TTC549 (cell line): ENCODE measurements around the gene DOCK1.
"Not testable (repeated sequence)": the region's sequence is repeated elsewhere in the genome, so short reads cannot be mapped to it uniquely, and the experiment has no call there.

ENCODE experiments used
- FAIRE-seq: peaks from 2 replicates; lab custom pipeline; 2012; peaks lifted over from hg19 to GRCh38; lab: Jason Lieb, UNC

The DOCK1 gene

DNA sequence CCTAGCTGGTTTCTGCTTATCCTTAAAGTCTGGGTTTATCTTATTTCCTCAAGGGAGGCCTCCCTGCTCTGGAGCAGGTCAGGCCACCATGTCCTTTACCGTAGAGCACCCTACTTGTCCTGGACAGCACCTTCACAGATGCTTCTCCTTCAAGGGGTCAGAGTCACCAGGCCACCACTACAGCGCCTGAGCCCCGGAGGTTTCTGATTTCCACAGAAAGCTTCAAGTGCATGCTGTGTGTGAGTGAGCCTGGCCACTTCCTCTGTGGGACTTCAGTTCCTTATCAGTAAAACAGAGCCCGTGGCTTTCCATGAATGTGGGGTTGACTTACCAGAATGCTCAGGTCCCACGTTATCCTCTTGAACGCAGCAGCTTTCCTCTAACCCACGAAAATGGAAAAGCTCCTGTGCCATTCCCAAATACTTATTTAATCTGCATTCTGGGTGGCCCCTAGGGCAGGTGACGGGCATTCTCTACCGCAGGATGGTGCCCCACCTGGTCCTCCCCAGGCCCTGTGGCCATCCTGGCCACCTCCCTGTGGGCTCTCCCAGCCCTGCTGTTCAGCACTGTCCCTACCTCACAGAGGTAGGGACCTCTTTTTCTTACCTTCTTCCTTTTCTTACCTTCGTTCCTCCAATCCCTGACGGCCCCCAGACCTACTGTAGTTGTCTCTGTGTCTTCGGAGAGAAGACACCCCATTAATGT lies 1.4 kb upstream of the DOCK1 start:
- no peak for FAIRE-seq

DNA sequence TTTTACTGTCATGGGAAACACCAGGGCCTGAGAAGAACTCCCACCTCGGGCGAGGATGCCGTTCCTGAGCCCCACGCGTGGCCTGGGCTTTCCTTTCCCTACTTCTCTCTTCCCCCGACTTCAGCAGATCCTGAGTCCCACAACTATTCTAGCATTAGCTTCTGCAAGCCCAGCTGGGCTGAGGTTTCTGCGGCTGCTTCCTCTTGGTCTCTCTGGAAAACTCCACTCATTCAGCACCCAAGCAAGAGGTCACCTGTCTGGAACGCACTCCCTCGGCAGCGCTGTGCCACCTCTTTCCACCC lies 761 bp upstream of the DOCK1 start:
- FAIRE-seq, result no peak

DNA sequence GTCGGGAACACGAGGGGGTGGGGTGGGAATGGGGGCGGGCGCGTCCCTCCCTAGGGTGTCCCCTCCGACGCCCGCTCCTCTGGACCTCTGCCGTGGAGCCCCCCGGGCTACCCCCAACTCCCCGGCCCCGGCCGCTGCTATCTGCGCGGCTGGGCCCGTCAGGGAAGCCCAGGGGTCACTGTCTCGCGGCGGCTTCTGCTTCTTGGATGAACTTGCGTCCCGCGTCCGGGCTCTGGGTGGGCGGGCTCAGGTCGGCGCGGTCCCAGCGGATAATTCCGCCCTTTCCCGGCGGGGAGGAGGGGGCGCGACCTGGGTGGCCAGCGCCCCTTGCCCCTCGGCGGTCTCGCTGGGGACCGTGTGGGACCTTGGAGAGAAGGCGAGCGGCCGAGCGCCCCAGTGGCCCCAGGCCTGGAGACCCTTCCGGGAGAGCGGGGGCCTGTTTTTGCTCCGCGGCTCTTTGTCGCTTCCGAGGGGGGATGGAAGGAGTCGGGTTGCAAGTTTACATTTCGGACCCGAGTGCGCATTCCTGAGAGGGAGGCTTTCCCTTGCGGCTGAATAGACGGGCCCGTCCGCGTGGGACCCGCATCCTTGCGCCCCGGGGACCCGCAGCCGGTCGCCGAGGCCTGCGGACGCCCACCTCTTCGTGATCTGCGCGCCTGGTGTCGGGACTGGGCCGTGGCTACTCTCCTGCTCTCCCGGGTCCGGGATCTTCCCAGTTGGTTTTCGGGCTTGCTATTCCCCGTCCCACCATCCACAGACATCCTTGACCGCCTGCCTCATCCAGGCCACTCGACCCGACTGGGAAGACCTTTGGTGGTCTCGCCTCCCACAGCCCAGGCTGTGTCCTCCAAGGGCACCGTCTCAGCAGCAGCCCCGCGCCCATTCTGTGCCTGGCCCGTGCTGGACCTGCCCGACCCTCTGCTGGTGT lies 812 bp downstream of the DOCK1 start:
- FAIRE-seq, result no peak

DNA sequence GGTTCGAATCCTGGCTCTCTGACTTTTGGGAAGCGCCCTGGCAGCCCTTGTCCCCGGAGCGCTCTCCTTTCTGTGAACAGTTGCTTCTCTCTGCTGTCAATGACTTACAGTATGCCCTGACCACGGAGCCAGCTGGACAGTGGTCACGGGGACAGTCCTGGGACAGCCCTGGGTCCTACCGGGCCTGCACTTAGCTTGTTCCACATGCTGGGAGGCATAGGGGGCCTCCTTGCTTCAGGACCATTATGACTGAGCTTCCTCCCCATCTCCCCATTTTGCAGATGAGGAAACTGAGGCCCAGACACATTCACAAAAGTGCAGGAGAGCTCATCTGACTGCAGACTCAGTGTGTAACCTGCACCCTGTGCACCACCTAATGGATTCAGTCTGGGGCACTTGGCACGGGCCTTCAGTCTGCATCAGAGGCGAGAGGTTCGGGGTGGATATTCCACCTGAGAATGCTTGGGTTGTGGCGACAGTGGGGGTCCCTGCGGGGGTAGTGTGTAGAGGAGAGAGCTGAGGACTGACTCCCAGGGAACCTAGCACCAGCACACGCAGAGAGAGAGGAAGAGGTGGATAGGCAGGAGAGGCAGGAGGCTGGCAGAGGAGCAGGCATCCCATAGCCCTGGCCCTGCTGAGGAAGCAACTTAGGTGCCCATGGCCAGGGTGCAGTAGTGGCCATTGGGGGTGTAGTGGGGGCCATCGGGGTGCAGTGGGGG lies 1.6 kb downstream of the DOCK1 start:
- FAIRE-seq, result no peak

DNA sequence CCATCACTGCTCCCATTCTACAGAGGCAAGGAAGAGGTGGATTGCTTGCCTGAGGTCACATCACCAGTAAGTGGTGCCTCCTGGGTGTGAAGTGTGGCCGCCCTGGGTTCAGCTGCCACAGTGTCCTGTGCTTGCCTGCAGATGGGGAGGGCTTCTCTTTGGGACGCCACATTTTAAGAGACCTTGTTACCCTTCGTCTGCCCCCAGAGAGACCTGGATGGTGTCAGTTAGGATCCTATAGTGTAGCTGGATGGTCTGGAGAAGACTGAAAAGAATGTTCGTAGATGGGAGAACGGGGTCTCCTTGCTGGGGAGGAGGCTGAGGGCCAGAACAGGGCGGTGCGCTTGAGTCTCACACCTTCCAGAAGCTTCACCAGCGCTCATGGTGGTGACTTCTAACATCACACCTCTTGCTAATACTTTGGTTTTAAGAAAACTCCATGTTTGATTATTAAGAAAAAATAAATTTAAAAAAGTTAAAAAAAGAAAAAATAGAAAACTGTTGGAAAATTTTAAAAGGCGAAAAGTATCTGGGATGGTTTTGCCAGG lies 2.3 kb downstream of the DOCK1 start:
- FAIRE-seq, result no peak

DNA sequence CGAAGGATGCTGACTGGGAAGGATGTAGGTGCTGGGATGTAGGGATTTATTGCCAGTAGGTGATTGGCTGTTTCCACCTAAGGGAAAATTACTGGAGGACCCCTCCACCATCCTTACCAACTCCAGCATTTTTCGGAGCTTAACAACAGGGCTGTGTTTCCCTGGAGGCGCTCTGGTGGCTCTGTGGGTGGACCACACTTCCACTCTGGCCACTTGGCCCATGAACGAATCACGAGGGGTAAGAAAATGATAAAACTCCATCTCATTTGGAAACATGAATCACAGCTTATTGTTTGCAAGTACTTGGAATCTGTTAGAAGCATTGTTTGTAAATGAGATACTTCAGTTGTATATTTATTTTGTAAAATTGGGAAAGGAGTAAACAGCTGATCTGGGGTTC lies 3.0 kb downstream of the DOCK1 start:
- no peak for FAIRE-seq

DNA sequence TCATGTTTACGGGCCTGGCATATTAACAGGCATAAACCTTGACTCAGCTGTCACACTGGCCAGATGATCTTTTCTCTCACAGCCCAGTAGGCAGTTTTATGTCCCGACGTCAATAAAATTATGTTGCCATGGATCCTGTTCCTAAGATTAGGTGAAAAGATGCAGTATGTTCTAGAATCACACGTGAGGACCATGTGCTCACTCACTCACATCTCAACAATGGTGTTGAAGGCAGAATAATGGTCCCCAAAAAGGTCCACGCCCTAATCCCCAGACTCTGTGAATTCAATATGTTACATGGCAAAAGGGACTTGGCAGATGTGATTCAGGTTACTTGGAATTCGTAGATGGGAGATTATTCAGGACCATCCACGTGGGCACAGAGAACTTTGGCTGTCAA lies 3.5 kb downstream of the DOCK1 start:
- no peak for FAIRE-seq

DNA sequence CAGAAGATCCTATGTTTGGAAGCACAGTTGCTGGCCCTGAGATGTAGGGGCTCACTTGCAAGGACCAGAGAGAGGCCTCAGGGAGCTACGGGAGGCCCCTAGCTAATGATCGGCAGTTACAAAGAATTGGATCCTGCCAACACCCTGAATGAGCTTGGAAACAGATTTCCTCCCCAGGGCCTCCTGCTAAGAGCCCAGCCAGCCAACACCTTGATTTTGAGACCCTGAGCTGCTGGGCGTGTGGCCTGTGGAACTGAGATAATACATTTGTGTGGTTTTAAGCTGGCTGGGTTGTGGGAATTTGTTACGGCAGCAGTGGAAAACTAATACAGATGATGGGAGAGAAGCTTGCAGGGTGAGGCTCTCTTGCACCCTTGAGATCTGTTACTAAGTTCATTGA lies 3.9 kb downstream of the DOCK1 start:
- FAIRE-seq, result no peak

DNA sequence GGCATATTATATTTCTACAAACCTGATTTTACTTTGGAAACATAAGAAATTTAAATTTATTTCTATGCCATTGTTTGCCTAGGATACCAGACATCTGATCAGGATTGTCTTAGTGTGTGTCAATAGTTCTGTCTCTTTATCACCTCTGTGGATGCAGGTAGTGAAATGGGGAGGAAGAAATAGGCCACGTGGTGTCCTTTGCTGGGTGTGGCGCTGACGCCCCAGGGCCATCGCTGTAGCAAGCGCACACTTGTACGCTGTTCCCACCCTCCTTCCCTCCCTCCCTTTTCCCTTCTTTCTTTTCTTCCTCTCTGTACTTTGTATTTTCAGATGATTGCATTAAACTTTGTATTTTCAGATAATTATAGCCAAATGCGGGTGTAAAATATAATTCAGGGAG lies 5.0 kb downstream of the DOCK1 start:
- no peak for FAIRE-seq

DNA sequence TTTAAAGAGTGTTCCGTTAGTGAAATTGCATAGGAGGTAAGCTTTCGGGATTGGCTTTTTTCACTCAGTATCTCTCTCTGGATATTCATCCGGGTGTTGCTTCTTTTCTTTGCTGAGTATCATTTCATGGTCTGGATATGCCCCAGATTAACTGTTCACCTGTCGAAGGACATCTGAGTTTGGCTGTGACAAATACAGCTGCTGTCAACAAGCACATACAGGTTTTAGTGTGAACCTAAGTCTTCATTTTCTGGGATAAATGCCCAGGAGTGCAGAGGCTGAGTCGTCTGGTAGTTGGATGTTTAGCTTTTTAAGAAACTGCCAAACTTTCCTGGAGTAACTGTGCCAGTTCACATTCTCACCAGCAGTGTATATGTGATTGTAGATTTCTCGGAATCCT lies 5.6 kb downstream of the DOCK1 start:
- no peak for FAIRE-seq

DNA sequence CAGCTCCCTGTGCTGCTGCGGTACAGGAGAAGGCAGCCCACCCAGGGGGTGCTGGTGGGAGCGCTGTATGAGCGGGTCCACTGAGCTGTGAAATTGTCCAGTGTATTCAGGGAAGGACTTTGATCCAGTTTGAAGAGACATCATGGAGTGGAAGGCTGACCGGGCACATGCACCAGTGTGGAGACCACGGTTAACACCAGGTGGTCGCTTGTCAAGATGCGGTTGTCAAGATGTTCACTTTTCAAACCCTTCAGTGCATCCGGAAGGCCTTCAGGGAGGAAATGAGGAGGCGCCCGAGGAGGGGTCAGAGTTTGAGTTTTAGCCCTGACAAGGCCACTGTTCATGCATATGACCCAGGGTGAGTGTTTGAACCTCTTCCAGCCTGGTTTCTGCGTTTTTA lies 6.1 kb downstream of the DOCK1 start:
- FAIRE-seq, result no peak

DNA sequence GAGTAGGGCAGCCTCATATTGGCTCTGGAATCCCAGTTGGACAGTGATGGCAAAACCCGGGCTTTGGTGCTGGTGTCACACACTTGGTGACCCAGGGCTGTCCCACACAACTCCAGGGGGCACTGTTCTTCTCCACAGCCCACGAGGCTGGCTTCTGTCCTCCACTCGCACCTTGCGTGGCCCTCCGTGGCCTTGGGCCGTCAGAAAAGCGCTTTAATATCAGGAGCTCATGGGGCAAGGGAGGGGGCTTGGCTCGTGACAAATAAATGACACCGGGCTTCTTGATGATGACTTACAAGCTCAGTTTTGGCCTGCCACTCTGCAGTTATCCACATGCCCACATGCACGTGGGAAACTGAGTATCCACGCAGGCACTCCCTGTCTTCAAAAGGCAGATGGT lies 8.1 kb downstream of the DOCK1 start:
- FAIRE-seq, result no peak

DNA sequence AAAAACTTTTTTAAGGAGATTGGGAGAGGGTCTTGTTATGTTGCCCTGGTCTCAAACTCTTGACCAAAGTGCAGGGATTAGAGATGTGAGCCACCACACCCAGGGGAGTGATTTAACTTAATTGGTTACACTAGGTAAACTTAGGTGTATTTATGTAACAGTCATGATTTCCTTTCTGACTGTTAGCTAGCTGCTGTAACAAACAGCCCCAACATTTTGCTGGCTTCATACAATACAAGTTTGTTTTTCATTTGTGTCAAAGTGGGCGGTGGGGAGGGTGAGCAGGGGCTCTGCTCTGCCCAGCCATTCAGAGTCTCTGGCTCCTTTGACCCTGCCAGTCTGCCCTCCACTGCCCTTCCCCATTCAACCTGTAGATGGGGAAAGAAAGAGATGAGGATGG lies 9.3 kb downstream of the DOCK1 start:
- no peak for FAIRE-seq

DNA sequence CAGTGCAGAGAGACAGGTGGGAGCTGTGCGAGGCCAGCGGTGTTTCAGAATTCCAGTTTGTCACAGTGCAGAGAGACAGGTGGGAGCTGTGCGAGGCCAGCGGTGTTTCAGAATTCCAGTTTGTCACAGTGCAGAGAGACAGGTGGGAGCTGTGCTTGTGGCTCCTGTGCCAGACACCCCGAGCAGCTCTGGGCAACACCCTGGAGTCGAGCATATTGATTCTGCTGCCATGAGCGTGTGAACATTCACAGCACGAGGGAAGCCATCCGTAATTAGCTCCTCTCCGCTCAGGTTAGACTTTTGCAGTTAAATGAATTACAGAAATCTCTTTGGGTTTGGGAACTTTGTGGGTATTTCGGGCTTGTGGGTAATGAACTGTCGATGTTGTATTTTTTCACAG lies 11.7 kb downstream of the DOCK1 start:
- FAIRE-seq, result not testable (repeated sequence)

DNA sequence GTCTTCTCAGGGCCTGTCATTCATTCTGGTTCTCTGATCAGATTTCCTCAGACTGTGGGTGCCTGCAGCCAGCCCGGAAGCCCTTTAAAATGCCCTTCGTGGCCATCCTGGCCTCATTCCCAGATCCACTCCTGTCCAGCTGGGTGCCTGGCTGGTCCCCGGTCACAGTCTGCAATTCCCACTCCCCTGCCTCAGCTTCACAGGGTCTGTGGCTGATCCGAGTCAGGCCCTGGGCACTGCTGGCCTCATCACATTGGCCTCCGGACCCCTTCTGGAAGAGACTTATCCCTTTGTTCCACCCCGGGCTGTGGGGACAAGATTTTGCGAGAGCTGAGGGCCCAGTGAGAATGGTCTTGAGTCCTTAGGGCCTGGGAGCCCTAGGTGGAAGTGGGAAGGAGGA lies 12.1 kb downstream of the DOCK1 start:
- FAIRE-seq, result no peak

DNA sequence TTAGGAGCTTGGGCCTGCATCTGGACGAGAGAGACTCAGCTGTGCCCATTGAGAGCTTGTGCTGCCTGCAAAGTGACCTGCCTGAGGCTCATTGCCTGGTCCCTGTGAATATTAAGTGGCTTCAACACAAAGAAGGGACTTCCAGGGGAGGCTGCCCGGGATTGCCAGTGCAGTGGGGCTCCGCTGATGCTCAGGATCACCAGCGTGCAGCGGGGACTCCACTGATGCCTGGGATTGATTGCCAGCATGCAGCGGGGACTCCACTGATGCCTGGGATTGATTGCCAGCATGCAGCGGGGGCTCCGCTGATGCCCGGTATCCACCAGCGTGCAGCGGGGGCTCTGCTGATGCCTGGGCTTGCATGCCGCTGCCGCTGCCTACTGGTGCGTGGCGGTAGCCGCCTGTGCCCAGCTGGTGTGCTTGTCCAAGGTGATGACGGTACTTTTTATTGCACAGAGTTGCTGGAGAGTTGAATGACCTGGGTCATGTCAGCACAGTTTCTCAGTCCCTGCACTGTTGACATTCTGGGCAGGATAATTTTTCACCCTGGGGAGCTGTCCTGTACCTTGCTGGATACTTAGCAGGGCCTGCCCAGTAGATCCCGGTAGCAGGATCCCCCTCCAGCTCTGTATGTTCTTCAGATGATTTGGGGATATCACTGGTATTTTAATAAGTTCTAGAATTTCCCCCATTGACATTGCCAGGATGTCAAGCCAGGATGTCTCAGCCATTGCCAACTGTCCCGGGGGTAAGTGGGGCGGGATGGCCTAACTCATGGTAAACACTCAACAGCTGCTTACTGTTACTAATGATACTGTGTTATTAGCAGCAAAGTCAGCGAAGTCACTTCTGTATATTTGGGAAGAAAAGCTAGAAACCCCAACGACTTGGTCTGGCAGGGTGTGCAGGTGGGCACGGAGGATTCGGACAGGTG lies 13.0 kb downstream of the DOCK1 start:
- no peak for FAIRE-seq

DNA sequence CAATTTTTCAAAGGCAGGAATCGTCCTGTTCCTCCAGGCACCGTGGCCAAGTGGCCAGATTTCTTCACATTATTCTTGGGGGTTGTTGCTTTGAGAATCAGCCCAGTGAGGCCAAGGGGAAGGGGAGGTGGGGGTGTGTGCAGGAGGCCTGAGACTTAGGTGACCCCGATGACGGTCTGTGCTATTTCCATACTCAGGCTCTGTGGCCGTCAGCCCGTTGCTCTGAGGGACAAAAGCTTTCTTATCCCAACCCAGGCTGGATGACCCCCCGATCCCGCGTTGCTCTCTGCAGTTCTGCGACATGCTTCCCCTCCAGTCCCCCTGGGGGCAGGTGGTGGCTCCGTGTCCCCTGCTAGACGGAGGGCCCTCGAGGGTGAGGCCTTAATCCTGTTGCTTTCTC lies 14.2 kb downstream of the DOCK1 start:
- no peak for FAIRE-seq

DNA sequence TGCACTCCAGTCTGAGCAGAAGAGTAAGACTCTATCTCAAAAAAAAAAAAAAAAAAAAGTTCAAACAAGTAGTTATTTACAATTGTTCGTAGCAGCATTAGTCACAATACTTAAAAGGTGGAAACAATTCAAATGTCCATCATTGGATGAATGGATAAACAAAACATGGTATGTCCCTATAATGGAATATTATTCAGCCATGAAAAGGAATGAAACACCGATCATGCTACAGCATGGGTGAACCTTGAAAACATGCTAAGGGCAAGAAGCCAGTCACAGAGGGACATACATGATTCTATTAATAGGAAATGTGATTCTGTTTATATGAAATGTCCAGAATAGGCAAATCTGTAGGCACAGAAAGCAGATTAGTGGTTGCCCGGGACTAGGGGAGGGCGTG lies 15.9 kb downstream of the DOCK1 start:
- no peak for FAIRE-seq

DNA sequence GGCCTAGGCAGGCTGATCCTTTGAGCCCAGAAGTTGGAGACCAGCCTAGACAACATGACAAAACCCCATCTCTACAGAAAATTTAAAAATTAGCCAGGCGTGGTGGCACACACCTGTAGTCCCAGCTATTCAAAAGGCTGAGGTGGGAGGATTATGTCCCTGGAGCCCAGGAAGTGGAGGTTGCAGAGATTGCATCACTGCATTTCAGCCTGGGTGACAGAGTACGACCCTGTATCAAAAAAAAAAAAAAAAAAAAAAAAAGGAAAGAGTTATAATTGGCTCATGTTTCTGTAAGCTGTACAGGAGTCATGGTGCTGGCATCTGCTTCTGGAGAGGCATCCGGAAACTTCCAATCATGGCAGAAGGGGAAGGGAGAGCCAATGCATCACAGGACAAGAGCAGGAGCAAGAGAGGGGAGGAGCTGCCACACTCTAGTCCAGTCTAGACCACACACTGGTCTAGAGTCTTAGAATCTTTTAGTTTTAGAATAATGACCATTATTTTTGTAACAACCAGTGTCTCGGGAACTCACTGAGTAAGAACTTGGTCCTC lies 16.8 kb downstream of the DOCK1 start:
- no peak for FAIRE-seq

DNA sequence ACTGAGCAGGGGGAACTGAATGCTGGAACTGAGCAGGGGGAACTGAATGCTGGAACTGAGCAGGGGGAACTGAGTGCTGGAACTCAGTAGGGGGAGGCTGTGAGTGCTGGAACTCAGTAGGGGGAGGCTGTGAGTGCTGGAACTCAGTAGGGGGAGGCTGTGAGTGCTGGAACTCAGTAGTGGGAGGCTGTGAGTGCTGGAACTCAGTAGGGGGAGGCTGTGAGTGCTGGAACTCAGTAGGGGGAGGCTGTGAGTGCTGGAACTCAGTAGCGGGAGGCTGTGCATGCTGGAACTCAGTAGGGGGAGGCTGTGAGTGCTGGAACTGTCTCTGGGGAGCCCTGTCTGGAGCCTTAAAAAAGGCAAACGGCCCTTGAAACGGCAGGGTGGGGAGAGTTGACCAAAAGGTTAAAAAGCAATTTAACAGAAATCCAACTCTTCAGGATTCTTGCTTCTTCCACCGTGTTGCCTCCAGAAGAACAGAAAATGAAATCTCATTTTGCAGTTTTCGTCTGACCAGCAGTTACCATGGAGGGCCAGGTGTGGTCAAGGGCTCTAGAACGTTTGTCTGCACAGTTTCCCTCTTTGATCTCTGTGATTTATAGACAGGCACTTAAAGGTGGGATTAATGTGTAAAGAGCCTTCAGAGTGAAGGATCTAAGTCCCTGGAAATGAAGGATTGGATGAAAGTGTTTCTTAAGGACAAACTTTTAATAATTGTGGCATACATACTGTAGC lies 19.1 kb downstream of the DOCK1 start:
- no peak for FAIRE-seq

DNA sequence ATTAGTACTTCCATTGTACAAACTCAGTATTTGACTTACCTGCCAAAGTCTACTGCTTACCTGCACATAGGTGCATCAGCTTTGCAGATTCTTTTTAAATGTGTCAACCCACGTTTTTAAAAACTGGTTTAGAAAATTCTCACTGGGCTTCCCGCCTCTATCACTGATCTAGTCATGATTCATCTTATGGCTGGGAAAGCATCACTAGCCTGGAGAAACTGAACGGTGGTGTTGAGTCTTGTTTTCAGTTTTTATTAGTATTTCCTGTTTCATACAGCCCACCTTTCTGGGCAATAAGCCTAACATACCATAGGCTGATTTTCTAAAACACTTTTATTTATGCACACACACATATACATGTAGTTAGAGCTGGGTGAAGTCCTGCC lies 19.7 kb downstream of the DOCK1 start:
- no peak for FAIRE-seq
